ENCODE measurements around the gene CACNG4. TPM values are rescaled to one million over a fixed set of nuclear protein-coding genes. Genes with fewer than 3 reads are reported as not detected.

CACNG4 gene
- total and polyA plus RNA-seq, 2 experiments from 2014 or later = 1.6 to 4.1 TPM

- Histone ChIP-seq H3K27ac (ENCODE audit: low read depth) (no peak overlapping the region), H3K36me3 (ENCODE audit: insufficient read depth) (0 out of 2 replicates have a peak, but pooled peaks cover 3% of the 10 kb centered on the region), H3K4me3 (no peak overlapping the region), H2AFZ (no peak overlapping the region), H3K79me2 (replicated peaks; ENCODE audit: insufficient read depth) (no peaks in the 10 kb centered on the region), H3K9me2 (ENCODE audit: insufficient read depth) (peaks cover 2% of the 10 kb centered on the region), H3K27me3 (ENCODE audit: insufficient read depth) (no peaks in the 10 kb centered on the region), H3F3A (replicated peaks; ENCODE audit: low read depth) (no peaks in the 10 kb centered on the region), H3K4me2 (no peak overlapping the region), H4K20me1 (replicated peaks; ENCODE audit: insufficient read depth) (no peaks in the 10 kb centered on the region), H3K4me1 (ENCODE audit: insufficient read depth) (no peaks in the 10 kb centered on the region)
- peaks cover 30% of the 10 kb centered on the region for H3K9me3 Mint-ChIP-seq
- ATAC-seq (no peak), DNase-seq (ENCODE audit: low spot score) (no peak)
- H3K36me3 Mint-ChIP-seq (ENCODE audit: low read depth) = peaks cover 12% of the 10 kb centered on the region
- H3K4me1 Mint-ChIP-seq = no peaks in the 10 kb centered on the region
- TF ChIP-seq EZH2phosphoT487 (IDR thresholded peaks at IDR 0.05; ENCODE audit: unreplicated experiment) = no peak
- no peak overlapping the region for H3K4me3 Mint-ChIP-seq
- H3K27ac Mint-ChIP-seq = no peak overlapping the region
- H3K27me3 Mint-ChIP-seq (ENCODE audit: insufficient read depth, low read depth, poor library complexity) = peaks cover 6% of the 10 kb centered on the region
Observed at GRCh38 chr17:66935717-66936116, 28.8 kb upstream of the CACNG4 start.

GRCh38 chr17:66938656-66939055 is 25.9 kb upstream of the CACNG4 start:
- H3K4me1 ChIP-seq (ENCODE audit: insufficient read depth) = no peaks in the 10 kb centered on the region
- H3K36me3 ChIP-seq (ENCODE audit: insufficient read depth) = 0 out of 2 replicates have a peak, but pooled peaks cover 3% of the 10 kb centered on the region
- no peak for DNase-seq (ENCODE audit: low spot score)
- H3K27me3 ChIP-seq (ENCODE audit: insufficient read depth) = no peaks in the 10 kb centered on the region
- Mint-ChIP-seq H3K4me3 (no peak overlapping the region), H3K36me3 (ENCODE audit: low read depth) (peaks cover 12% of the 10 kb centered on the region), H3K27me3 (ENCODE audit: insufficient read depth, low read depth, poor library complexity) (peaks cover 8% of the 10 kb centered on the region), H3K27ac (no peak overlapping the region), H3K4me1 (peaks cover 3% of the 10 kb centered on the region; the same call in 1 of the 3 replicates), H3K9me3 (peaks cover 30% of the 10 kb centered on the region)
- H3K9me2 ChIP-seq (ENCODE audit: insufficient read depth) = no peaks in the 10 kb centered on the region; the same call in 1 of the 2 replicates
- H4K20me1 ChIP-seq (replicated peaks; ENCODE audit: insufficient read depth) = no peaks in the 10 kb centered on the region
- no peak overlapping the region for H3K4me3 ChIP-seq
- H3K4me2 ChIP-seq = no peak overlapping the region
- H3K79me2 ChIP-seq (replicated peaks; ENCODE audit: insufficient read depth) = no peaks in the 10 kb centered on the region
- no peak overlapping the region for H3K27ac ChIP-seq (ENCODE audit: low read depth)
- ATAC-seq = no peak
- H2AFZ ChIP-seq = no peak overlapping the region
- no peaks in the 10 kb centered on the region for H3F3A ChIP-seq (replicated peaks; ENCODE audit: low read depth)
- TF ChIP-seq STAT1 (IDR thresholded peaks at IDR 0.05; ENCODE audit: unreplicated experiment) = no peak
- TF ChIP-seq POLR2AphosphoS5 (IDR thresholded peaks at IDR 0.05; ENCODE audit: low read depth) = no peak
- no peak for TF ChIP-seq JUNB (IDR thresholded peaks at IDR 0.05; ENCODE audit: unreplicated experiment)
- TF ChIP-seq ZNF331 (CRISPR knock-in tag; IDR thresholded peaks at IDR 0.05; ENCODE audit: low read depth) = no peak
- TF ChIP-seq CTCF (conservative IDR thresholded peaks at IDR 0.05; ENCODE audit: low read depth in 2 of 2) = no peak
- TF ChIP-seq CREB1 (CRISPR knock-in tag; IDR thresholded peaks at IDR 0.05; ENCODE audit: low read depth) = no peak
- TF ChIP-seq REST (IDR thresholded peaks at IDR 0.05; ENCODE audit: unreplicated experiment) = no peak
- TF ChIP-seq NANOG (IDR thresholded peaks at IDR 0.05; ENCODE audit: borderline replicate concordance) = no peak
- TF ChIP-seq ZNF462 (CRISPR knock-in tag; IDR thresholded peaks at IDR 0.05) = no peak
- no peak for TF ChIP-seq EZH2phosphoT487 (IDR thresholded peaks at IDR 0.05; ENCODE audit: unreplicated experiment)
- no peak for TF ChIP-seq EZH2 (IDR thresholded peaks at IDR 0.05; ENCODE audit: low read depth, unreplicated experiment)

Data from GM23338 (cell line).